Heart left ventricle (tissue), 16 donors: ENCODE measurements around the gene INHA. TPM values are rescaled to one million over a fixed set of nuclear protein-coding genes. Genes with fewer than 3 reads are reported as not detected.

Experiments used
- ATAC-seq, 4 donors: fragments of 200-7000 bp; cut with Tn5 transposase; one replicate each; pipeline ENCODE4 v1.9.1; 2020 to 2022; ENCODE audit warnings: moderate library complexity in 4 of 4, mild to moderate bottlenecking in 3 of 4, moderate number of reproducible peaks in 1 of 4
- DNase-seq, 5 donors: peaks; one replicate each; pipeline ENCODE4 v3.0.0-alpha.2; 2020
- H3K27ac ChIP-seq, 12 donors: fragments of 200-600 bp; sonication (generic) in 4 of 12; one replicate each; pipeline versions ENCODE4 v1.5.0 to v1.8.0; 2016 to 2022; ENCODE audit warnings: mild to moderate bottlenecking in 2 of 12
- H3K27me3 ChIP-seq, 9 donors: fragments of 200-600 bp; sonication (generic) in 2 of 9; one replicate each; pipeline versions ENCODE4 v1.5.1 to v1.8.0; 2016 to 2022; ENCODE audit warnings: mild to moderate bottlenecking in 3 of 9
- H3K36me3 ChIP-seq, 9 donors: fragments of 200-600 bp; sonication (generic) in 2 of 9; one replicate each; pipeline versions ENCODE4 v1.5.0 to v1.8.0; 2018 to 2022; ENCODE audit warnings: mild to moderate bottlenecking in 2 of 9
- H3K4me1 ChIP-seq, 12 donors: fragments of 200-600 bp; sonication (generic) in 4 of 12; one replicate each; pipeline versions ENCODE4 v1.5.0 to v1.8.0; 2016 to 2022; ENCODE audit warnings: mild to moderate bottlenecking in 3 of 12
- H3K4me3 ChIP-seq, 12 donors: fragments of 200-600 bp; sonication (generic) in 4 of 12; one replicate each; pipeline versions ENCODE4 v1.5.0 to v1.8.0; 2017 to 2022; ENCODE audit warnings: mild to moderate bottlenecking in 9 of 12, moderate library complexity in 4 of 12
- H3K9me3 ChIP-seq, 12 donors: fragments of 200-600 bp; sonication (generic) in 4 of 12; one replicate each; pipeline versions ENCODE4 v1.5.0 to v1.8.0; 2016 to 2022; ENCODE audit warnings: mild to moderate bottlenecking in 1 of 12
- CTCF ChIP-seq, 12 donors: fragments of 200-600 bp; sonication (generic) in 4 of 12; IDR thresholded peaks; one replicate each; pipeline versions ENCODE4 v1.5.0 to v1.8.0; 2018 to 2022; ENCODE audit warnings: antibody characterized with exemption in 12 of 12, mild to moderate bottlenecking in 5 of 12
- POLR2A ChIP-seq, 2 donors: fragments of 450-650 bp; IDR thresholded peaks; one replicate each; pipeline ENCODE4 v1.6.1; 2017; ENCODE audit warnings: antibody characterized with exemption in 2 of 2, mild to moderate bottlenecking in 2 of 2, moderate library complexity in 2 of 2
- WGBS, 4 donors: extraction: QIAGEN DNeasy Blood & Tissue Kit in 2 of 4; methylation state at CpG; one replicate each; pipeline versions ENCODE4 v1.1.5 to v1.1.7; 2013 to 2018; 5-methylcytosine and 5-hydroxymethylcytosine counted together
- intact Hi-C, 10 donors: fragments of 100-400 bp; cut with DNase I; formaldehyde crosslinking; loops; one replicate each; pipeline versions ENCODE4 v1.11.1 to v1.14.2; 2022
- polyA plus RNA-seq, 2 donors: library from polyadenylated mRNA; stranded (reverse); fragments of 200-250 nt; gene quantifications; one replicate each; pipeline ENCODE4 v1.2.3, GENCODE V29; 2013
- total RNA-seq, 9 donors: library from RNA; depleted of rRNA in 2 of 9; stranded (reverse); fragments of >200 nt in 2 of 9; fragmentation: NEBNext Ultra II Directional in 3 of 9; extraction: Animal tissue kit (Norgen Biotek cat#: 25700) in 3 of 9; gene quantifications; one replicate each; pipeline versions ENCODE4 v1.1.0 to v1.2.4, GENCODE V29; 2016 to 2023
- donor health status: ischemic (EF 13 %, LVEDD 7.1; RV severe dilation, severe dysfunction).
- donor health status: healthy with polysubstance abuse.
- donor health status: DM: no; HTN: yes; CAD: no.
- donor health status: DM: no; HTN: no; CAD: no.
- donor health status: ischemic (EF 25% LVEDD 6.9; RV normal size, moderate dysfunction).
- donor health status: ischemic (EF 25% LVEDD 5.7; RV mildly dilated, moderate dysfunction).
- donor health status: healthy.
- donor health status: DM: yes; HTN: yes; CAD: no.
- donor health status: ischemic (EF 35%, LVEDD 5.7; RV mildly dilated, moderate dysfunction).
- donor health status: nonischemic (EF 11% LVEDD 7.7; RV severe dilation, severe dysfunction).
- donor health status: DM: yes; HTN: yes; CAD: no.
- donor health status: PGD.
- donor health status: ischemic (EF 29% LVEDD 5.4; RV normal size, mild dysfunction).
- donor health status: nonischemic (EF 23%, LVEDD 6.1; RV moderate dilation, normal function).

Gene INHA
- total and polyA plus RNA-seq, 11 donors, result 0.52 to 14.2 (median 1.9) TPM

GRCh38 chr2:219562049-219563020 lies 9.8 kb upstream of the INHA start:
- Histone ChIP-seq H3K9me3 (no peaks in the 10 kb centered on the region), H3K36me3 (peaks cover 0 to 71% (median 45%) of the 10 kb centered on the region in 9 donors), H3K4me1 (peaks cover 0 to 31% (median 7%) of the 10 kb centered on the region in 12 donors), H3K27me3 (no peaks in the 10 kb centered on the region), H3K4me3 (no peak overlapping the region), H3K27ac (peak overlapping the region in 2 of 12 donors; percentile 14 to 24)
- WGBS, 4 donors, result 75 to 81% (median 78%) methylated on average over 21 to 35 of the region's 35 CpGs
- DNase-seq (peak in 3 of 5 donors; percentile 7 to 55 (median 14)), ATAC-seq (no peak)
- intact Hi-C loops, result loop anchor here in 1 of 10 donors (5.0 to 10.0 kb wide), 2 partner anchors 35 to 72 kb away; partner anchors contain the start of gene STK11IP
- TF ChIP-seq POLR2A (IDR thresholded peaks at IDR 0.05), result no peak

GRCh38 chr2:219563271-219563928 lies 8.7 kb upstream of the INHA start:
- Histone ChIP-seq H3K4me1 (peaks cover 0 to 31% (median 7%) of the 10 kb centered on the region in 12 donors), H3K27ac (no peak overlapping the region), H3K36me3 (peaks cover 0 to 78% (median 39%) of the 10 kb centered on the region in 9 donors), H3K4me3 (no peak overlapping the region), H3K9me3 (no peaks in the 10 kb centered on the region), H3K27me3 (no peaks in the 10 kb centered on the region)
- DNase-seq (peak in 1 of 5 donors; percentile 51), ATAC-seq (no peak)
- WGBS, 4 donors, result 90 to 93% (median 91%) methylated on average over 20 of the region's 20 CpGs
- intact Hi-C loops, result loop anchor here in 1 of 10 donors (5.0 to 10.0 kb wide), 2 partner anchors 34 to 71 kb away; partner anchors contain the start of gene STK11IP
- TF ChIP-seq CTCF (IDR thresholded peaks at IDR 0.05) (no peak), POLR2A (IDR thresholded peaks at IDR 0.05) (no peak)

GRCh38 chr2:219565130-219566080 lies 6.7 kb upstream of the INHA start:
- H3K27me3 ChIP-seq, result peaks cover 0 to 9% (median 0%) of the 10 kb centered on the region in 9 donors
- intact Hi-C loops, result loop anchor here in 2 of 10 donors (5.0 to 10.0 kb wide), 2 partner anchors 69 to 72 kb away; no protein-coding TSS in a partner anchor
- H3K4me3 ChIP-seq, result no peak overlapping the region
- TF ChIP-seq CTCF (IDR thresholded peaks at IDR 0.05) (no peak), POLR2A (IDR thresholded peaks at IDR 0.05) (no peak)
- peaks cover 0 to 78% (median 39%) of the 10 kb centered on the region in 9 donors for H3K36me3 ChIP-seq
- peaks cover 0 to 36% (median 12%) of the 10 kb centered on the region in 12 donors for H3K4me1 ChIP-seq
- WGBS, 4 donors, result 65 to 72% (median 70%) methylated on average over 21 of the region's 21 CpGs
- no peaks in the 10 kb centered on the region for H3K9me3 ChIP-seq
- H3K27ac ChIP-seq, result no peak overlapping the region
- DNase-seq, result peak in 1 of 5 donors; percentile 8
- no peak for ATAC-seq

GRCh38 chr2:219566640-219567039 lies 5.5 kb upstream of the INHA start:
- Histone ChIP-seq H3K27ac (no peak overlapping the region), H3K4me1 (peaks cover 0 to 28% (median 10%) of the 10 kb centered on the region in 12 donors), H3K9me3 (no peaks in the 10 kb centered on the region), H3K27me3 (peaks cover 0 to 21% (median 0%) of the 10 kb centered on the region in 9 donors), H3K36me3 (peaks cover 0 to 71% (median 39%) of the 10 kb centered on the region in 9 donors), H3K4me3 (no peak overlapping the region)
- 86 to 90% (median 89%) methylated on average over 11 of the region's 11 CpGs for WGBS, 4 donors
- ATAC-seq (no peak), DNase-seq (peak in 1 of 5 donors; percentile 8)
- intact Hi-C loops, result loop anchor here in 2 of 10 donors (5.0 to 10.0 kb wide), 2 partner anchors 68 to 71 kb away; no protein-coding TSS in a partner anchor
- TF ChIP-seq CTCF (IDR thresholded peaks at IDR 0.05), result no peak
- no peak for TF ChIP-seq POLR2A (IDR thresholded peaks at IDR 0.05)
